KMS-11 (cell line): ENCODE measurements around the gene BOD1.

Experiments
- H2AFZ ChIP-seq: fragments of 200-600 bp; sonication (generic); 2 replicates; pipeline ENCODE4 v1.6.1; 2016; ENCODE audit warnings: antibody characterized with exemption, mixed run types, low read depth
- H3K27ac ChIP-seq: fragments of 200-600 bp; sonication (generic); 2 replicates; pipeline ENCODE4 v1.6.1; 2016; ENCODE audit warnings: mild to moderate bottlenecking, mixed run types
- H3K27me3 ChIP-seq: fragments of 200-600 bp; sonication (generic); 2 replicates; pipeline ENCODE4 v1.6.1; 2017; ENCODE audit warnings: mild to moderate bottlenecking, low read depth, mixed run types, moderate library complexity; ENCODE audit not compliant: insufficient read depth
- H3K36me3 ChIP-seq: fragments of 200-600 bp; sonication (generic); 2 replicates; pipeline ENCODE4 v1.6.1; 2017; ENCODE audit warnings: mild to moderate bottlenecking, mixed run types; ENCODE audit not compliant: insufficient read depth
- H3K4me1 ChIP-seq: fragments of 200-600 bp; sonication (generic); 2 replicates; pipeline ENCODE4 v1.6.1; 2016; ENCODE audit warnings: mild to moderate bottlenecking, low read depth, mixed run types; ENCODE audit not compliant: poor library complexity, severe bottlenecking
- H3K4me2 ChIP-seq: fragments of 200-600 bp; sonication (generic); 2 replicates; pipeline ENCODE4 v1.7.0; 2016; ENCODE audit warnings: mild to moderate bottlenecking, mixed run types
- H3K4me3 ChIP-seq: fragments of 200-600 bp; sonication (generic); IDR thresholded peaks from 2 replicates; pipeline ENCODE4 v1.6.1; 2017; ENCODE audit warnings: low read depth, low read length, mixed read lengths; ENCODE audit not compliant: insufficient read depth
- H3K79me2 ChIP-seq: fragments of 200-600 bp; sonication (generic); 2 replicates; pipeline ENCODE4 v1.6.1; 2016; ENCODE audit warnings: low read depth, mixed run types; ENCODE audit not compliant: insufficient read depth
- H3K9ac ChIP-seq: fragments of 200-600 bp; sonication (generic); 2 replicates; pipeline ENCODE4 v1.6.1; 2016; ENCODE audit warnings: mild to moderate bottlenecking, mixed run types
- H4K20me1 ChIP-seq: fragments of 200-600 bp; sonication (generic); 2 replicates; pipeline ENCODE4 v1.6.1; 2016; ENCODE audit warnings: mild to moderate bottlenecking, mixed run types; ENCODE audit not compliant: insufficient read depth
- TF ChIP-seq, protein P1 (sequence below): fragments of 200-600 bp; sonication (generic); conservative IDR thresholded peaks from 2 replicates; pipeline ENCODE4 v1.6.1; 2017; ENCODE audit warnings: low read depth, mild to moderate bottlenecking, antibody characterized with exemption, low read length, moderate library complexity, mixed read lengths

The BOD1 gene

GRCh38 chr5:173583346-173583745 lies 33.1 kb downstream of the BOD1 start:
- no peaks in the 10 kb centered on the region for H3K4me1 ChIP-seq
- H3K27ac ChIP-seq, result no peak overlapping the region
- H3K79me2 ChIP-seq, result no peaks in the 10 kb centered on the region

GRCh38 chr5:173582216-173583111 lies 34.0 kb downstream of the BOD1 start:
- Histone ChIP-seq H3K27me3 (no peaks in the 10 kb centered on the region), H4K20me1 (no peaks in the 10 kb centered on the region), H3K79me2 (no peaks in the 10 kb centered on the region), H3K27ac (no peak overlapping the region), H3K4me1 (no peaks in the 10 kb centered on the region), H3K4me3 (no peak overlapping the region), H2AFZ (no peak overlapping the region), H3K36me3 (no peaks in the 10 kb centered on the region), H3K4me2 (no peak overlapping the region), H3K9ac (no peak overlapping the region)
- TF ChIP-seq, protein P1, sequence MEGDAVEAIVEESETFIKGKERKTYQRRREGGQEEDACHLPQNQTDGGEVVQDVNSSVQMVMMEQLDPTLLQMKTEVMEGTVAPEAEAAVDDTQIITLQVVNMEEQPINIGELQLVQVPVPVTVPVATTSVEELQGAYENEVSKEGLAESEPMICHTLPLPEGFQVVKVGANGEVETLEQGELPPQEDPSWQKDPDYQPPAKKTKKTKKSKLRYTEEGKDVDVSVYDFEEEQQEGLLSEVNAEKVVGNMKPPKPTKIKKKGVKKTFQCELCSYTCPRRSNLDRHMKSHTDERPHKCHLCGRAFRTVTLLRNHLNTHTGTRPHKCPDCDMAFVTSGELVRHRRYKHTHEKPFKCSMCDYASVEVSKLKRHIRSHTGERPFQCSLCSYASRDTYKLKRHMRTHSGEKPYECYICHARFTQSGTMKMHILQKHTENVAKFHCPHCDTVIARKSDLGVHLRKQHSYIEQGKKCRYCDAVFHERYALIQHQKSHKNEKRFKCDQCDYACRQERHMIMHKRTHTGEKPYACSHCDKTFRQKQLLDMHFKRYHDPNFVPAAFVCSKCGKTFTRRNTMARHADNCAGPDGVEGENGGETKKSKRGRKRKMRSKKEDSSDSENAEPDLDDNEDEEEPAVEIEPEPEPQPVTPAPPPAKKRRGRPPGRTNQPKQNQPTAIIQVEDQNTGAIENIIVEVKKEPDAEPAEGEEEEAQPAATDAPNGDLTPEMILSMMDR, result no peak

More at GRCh38 chr5:173583346-173583745, 33.1 kb downstream of the BOD1 start:
- no peak overlapping the region for H3K4me3 ChIP-seq
- no peak overlapping the region for H3K9ac ChIP-seq
- H3K4me2 ChIP-seq, result no peak overlapping the region
- H4K20me1 ChIP-seq, result no peaks in the 10 kb centered on the region
- TF ChIP-seq, protein P1, result no peak
- no peak overlapping the region for H2AFZ ChIP-seq
- no peaks in the 10 kb centered on the region for H3K27me3 ChIP-seq
- H3K36me3 ChIP-seq, result no peaks in the 10 kb centered on the region

DNA sequence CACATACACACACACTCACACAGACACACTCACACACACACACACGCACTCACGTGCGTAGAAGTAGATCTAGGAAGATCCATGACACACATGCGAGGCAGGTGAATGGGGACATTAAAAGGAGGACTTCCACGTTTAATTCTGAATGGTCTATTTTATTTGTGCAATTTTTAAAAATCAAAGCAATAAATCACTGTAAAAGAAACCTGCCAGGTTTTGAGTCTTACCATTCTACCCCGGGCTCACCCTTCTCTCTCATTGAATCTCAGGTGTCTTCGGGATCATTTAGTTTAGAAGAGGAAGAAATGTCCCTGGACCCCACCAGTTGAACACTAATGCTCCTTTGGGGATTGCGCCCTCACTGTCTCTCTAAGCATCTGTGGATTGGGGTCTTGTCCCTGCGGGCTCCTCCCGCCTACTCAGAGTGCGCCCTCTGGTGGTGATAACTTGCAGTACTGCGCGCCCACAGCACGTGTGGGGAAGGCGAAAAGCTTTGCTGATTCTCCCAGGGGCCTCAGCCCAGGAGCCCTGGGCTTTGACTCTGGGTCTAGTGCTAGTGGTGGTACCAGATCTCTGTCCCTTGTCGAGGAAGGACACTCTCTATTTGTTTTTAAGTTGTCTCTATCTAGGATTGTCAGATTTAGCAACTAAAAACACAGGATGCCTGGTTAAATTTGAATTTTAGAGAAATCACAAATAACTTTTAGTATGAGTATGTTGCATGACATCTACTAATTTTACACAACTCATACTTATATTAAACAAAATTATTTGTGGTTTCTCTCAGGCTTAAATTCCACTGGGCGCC lies 34.8 kb downstream of the BOD1 start:
- no peaks in the 10 kb centered on the region for H3K27me3 ChIP-seq
- H2AFZ ChIP-seq, result no peak overlapping the region
- H3K4me1 ChIP-seq, result no peaks in the 10 kb centered on the region
- H3K4me2 ChIP-seq, result no peak overlapping the region
- H3K36me3 ChIP-seq, result no peaks in the 10 kb centered on the region
- TF ChIP-seq, protein P1, result peak; percentile 58
- no peak overlapping the region for H3K4me3 ChIP-seq
- H3K9ac ChIP-seq, result no peak overlapping the region
- H3K27ac ChIP-seq, result no peak overlapping the region
- no peaks in the 10 kb centered on the region for H4K20me1 ChIP-seq
- H3K79me2 ChIP-seq, result no peaks in the 10 kb centered on the region

GRCh38 chr5:173578947-173579615 lies 37.4 kb downstream of the BOD1 start:
- H3K79me2 ChIP-seq, result no peaks in the 10 kb centered on the region
- no peak overlapping the region for H2AFZ ChIP-seq

More at GRCh38 chr5:173578947-173579615, 37.4 kb downstream of the BOD1 start:
- Histone ChIP-seq H3K27ac (no peak overlapping the region), H3K9ac (no peak overlapping the region), H3K36me3 (no peaks in the 10 kb centered on the region), H3K27me3 (no peaks in the 10 kb centered on the region), H3K4me3 (no peak overlapping the region), H3K4me1 (no peaks in the 10 kb centered on the region), H3K4me2 (no peak overlapping the region), H4K20me1 (no peaks in the 10 kb centered on the region)
- TF ChIP-seq, protein P1, result no peak
